Cortex of kidney (tissue), 1 donor: ENCODE data around the gene RNF212.

ENCODE experiments used
- DNase-seq: peaks from one replicate; lab custom pipeline; 2025; lab: John Stamatoyannopoulos, UW

The RNF212 gene

GRCh38 chr4:1036095-1036494 is 77.3 kb downstream of the RNF212 start:
- no peak for DNase-seq

- no peak for DNase-seq
Observed at GRCh38 chr4:1035510-1035909, 77.9 kb downstream of the RNF212 start.

GRCh38 chr4:1033840-1034551 is 79.4 kb downstream of the RNF212 start:
- no peak for DNase-seq

DNA sequence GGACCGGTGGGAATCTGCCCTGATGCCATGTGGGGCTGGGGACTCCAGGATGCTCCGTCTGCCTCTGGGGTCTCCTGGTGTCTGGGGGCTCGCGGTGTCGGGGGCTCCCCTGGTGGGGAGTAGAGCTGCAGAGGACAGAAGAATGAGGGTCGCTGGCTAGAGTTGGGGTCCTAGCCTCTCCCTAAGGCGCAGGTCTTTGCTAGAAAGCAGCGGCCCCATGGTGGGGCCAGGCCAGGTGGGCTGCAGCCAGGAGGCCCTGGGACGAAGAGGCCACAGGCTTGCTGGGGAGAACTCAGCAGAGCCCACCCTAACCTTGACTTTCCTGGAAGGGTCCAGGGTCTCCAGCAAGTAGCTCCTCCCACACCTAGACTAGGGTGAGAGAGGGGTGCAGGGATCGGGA is 80.5 kb downstream of the RNF212 start:
- DNase-seq: no peak

- DNase-seq: no peak
Observed at GRCh38 chr4:1031956-1032795, 81.2 kb downstream of the RNF212 start.

DNA sequence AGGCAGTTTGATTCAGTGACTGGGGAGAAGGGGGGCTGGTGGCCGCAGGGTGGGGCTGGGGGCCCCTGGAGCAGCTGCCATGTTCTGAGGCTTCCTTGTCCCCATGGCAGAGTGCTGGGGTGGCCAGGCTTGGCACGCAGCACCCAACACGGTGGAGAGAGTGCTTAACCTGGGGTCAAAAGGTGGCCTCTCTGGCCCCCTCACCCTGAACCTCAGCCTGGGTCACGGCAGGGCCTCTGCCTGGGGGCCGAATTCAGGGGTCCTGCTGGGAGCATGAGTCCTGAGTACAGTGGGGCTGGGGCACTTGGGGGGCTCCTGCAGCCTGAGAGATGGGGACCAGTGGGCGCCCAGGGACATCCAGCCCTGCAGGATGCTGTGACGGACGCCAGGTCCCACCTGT is 82.0 kb downstream of the RNF212 start:
- DNase-seq: no peak

DNA sequence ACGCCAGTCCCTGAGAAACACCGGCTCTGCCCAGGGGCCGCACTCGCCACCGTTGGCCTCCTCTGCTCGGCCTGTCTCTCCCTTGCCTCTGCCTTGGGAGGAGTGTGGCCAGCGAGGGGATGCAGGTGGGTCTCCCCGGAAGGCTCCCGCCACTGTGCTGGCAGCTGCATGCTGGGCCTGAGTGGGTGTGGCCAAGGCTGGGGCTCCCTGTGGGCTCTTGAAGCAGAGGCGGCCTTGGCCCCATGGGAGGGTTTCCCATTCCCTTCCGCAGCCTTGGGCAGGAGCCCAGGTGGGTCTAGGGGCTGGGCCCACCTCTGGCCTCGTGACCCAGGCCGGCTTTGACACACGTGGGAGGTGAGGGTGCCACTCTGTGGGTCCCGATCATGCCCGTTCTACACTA is 82.8 kb downstream of the RNF212 start:
- no peak for DNase-seq

DNA sequence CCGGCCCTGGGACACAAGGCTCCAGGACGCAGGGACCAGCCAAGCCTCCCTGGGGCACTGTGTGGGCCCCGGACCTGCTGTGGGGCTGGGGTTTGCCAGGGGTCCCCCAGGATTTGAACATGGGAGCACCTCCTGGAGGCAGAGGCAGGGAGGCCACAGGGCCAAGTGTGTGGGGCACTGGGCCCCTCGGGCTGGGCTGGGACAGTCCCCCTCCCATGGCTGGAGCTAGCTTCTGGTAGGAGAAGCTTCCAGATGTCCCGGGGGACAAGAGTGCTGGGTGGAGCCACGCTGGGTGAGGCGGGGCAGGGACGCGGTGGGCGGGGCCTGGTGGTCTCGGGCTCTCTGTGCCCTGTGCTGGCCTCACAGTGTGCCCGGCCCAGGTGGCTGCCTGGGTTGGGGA is 83.3 kb downstream of the RNF212 start:
- DNase-seq: no peak

GRCh38 chr4:1029529-1029928 is 83.8 kb downstream of the RNF212 start:
- DNase-seq: no peak

DNA sequence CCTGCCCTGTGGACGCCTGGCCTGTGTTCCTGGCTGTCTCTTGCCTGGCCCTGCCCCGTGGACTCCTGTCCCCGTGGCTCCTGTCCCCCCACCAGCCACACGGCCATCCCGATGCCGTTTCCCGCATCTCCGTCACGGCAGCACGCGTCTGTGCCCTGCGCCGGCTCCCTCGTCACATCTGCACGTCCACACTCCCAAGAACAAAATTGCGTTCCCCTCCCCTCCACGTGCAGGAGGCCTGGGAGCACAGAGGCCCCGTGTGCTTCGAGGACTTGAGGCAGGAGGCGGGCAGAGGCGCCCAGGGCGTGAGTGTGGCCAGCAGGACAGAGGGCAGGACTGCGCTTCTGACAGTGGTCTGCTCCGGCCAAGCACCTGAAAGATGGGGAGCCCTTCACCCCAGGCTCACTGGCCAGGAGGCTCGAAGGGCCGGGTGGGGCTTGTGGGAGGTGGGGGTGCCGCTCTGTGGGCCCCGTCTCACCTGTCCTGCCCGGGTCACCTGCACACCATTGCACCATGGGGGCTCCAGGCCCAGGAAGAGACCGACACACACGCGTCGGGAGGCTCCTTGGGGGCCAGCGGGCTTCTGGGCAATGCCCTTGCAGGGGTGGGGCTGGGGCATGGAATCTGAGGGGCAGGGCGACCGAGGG is 84.7 kb downstream of the RNF212 start:
- no peak for DNase-seq

DNA sequence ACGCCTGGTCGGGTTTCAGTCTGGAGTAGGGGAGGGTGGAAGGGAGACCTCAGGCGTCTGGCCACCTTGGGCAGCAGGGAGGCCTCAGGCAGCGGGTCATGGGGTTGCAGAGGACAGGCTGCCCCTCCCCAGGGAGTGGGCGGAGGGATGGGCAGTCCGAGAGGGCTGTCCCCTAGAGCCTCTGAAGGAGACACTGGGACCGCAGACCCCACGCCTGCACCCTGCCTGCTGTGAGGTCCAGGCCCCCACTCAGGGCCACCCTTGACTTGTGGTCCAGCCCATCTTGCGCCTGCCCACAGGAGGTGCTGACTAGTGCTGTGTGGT is 85.5 kb downstream of the RNF212 start:
- DNase-seq: no peak

GRCh38 chr4:1027219-1027914 is 86.0 kb downstream of the RNF212 start:
- no peak for DNase-seq

GRCh38 chr4:1026115-1026514 is 87.2 kb downstream of the RNF212 start:
- DNase-seq: no peak

DNA sequence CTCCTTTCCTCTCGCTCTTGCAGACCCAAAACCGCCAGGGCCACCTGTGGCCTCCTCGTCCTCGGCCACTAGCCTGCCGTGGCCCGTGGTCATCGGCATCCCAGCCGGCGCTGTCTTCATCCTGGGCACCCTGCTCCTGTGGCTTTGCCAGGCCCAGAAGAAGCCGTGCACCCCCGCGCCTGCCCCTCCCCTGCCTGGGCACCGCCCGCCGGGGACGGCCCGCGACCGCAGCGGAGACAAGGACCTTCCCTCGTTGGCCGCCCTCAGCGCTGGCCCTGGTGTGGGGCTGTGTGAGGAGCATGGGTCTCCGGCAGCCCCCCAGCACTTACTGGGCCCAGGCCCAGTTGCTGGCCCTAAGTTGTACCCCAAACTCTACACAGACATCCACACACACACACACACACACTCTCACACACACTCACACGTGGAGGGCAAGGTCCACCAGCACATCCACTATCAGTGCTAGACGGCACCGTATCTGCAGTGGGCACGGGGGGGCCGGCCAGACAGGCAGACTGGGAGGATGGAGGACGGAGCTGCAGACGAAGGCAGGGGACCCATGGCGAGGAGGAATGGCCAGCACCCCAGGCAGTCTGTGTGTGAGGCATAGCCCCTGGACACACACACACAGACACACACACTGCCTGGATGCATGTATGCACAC is 88.3 kb downstream of the RNF212 start:
- DNase-seq: no peak

GRCh38 chr4:1023895-1024740 is 89.2 kb downstream of the RNF212 start:
- no peak for DNase-seq

DNA sequence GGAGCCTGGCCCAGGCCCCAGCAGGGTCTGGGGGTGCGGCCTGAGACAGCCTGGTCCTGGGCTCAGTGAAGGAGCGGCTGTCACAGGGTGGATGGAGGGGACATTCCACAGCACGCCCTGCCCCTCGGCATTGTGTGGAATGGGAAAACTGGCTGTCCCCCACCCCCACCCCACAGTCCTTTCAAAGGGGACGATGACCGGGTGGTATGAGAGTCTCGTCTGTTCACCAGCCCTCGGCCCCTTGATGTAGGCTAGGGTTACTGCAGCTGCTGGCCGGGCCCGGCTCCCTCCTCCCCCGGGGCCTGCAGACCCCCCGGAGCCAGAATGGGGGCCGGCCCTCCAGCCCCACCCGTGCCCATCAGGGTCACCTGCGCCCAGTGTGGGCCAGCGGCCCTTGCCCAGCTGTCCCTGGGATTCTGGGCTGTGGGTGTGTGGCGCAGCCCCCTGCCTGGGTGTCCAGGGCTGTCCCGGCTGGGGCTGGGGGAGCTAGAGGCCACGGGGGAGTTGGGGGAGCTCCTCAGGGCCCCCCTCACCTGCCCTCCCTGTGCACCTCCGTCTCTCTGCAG is 90.2 kb downstream of the RNF212 start:
- DNase-seq: no peak

DNA sequence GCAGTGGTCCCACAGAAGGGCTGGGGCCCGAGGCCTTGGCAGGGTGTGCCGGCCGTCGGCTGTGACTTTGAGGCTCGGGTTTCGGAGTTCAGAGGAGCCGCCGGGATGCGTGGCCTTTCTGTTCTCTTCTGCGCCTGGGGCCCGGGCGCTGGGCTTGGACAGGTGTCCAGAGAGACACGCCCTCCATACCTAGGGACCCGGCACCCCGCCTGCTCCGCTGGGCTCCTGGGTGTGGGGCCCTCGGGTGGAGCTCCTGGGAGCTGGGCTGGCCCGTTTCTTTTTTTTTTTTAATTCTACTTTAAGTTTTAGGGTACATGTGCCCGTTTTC is 90.7 kb downstream of the RNF212 start:
- no peak for DNase-seq

- DNase-seq: no peak
Observed at GRCh38 chr4:1022051-1022738, 91.2 kb downstream of the RNF212 start.
